SJCRH30 (cell line): Measurements from ENCODE around the gene ETV4. TPM values are rescaled to one million over a fixed set of nuclear protein-coding genes. Genes with fewer than 3 reads are reported as not detected.
A peak's percentile ranks its signal among the peaks of the same experiment; 100 is the strongest.
"Not testable (repeated sequence)": the region's sequence is repeated elsewhere in the genome, so short reads cannot be mapped to it uniquely, and the experiment has no call there.

Experiments used
- DNase-seq, 2 experiments: peaks; one replicate each; pipeline ENCODE4 v3.0.0-alpha.2; 2015 to 2020
- H3K27ac ChIP-seq: fragments of 250-450 bp; sonication (Bioruptor Pico); 2 replicates; pipeline ENCODE4 v1.5.1; 2020; ENCODE audit warnings: mild to moderate bottlenecking, moderate library complexity
- H3K27me3 ChIP-seq: fragments of 250-450 bp; sonication (Bioruptor Pico); 2 replicates; pipeline ENCODE4 v1.5.1; 2020; ENCODE audit warnings: mild to moderate bottlenecking, moderate library complexity
- H3K36me3 ChIP-seq: fragments of 250-450 bp; sonication (Bioruptor Pico); 2 replicates; pipeline ENCODE4 v1.5.1; 2020; ENCODE audit warnings: mild to moderate bottlenecking, moderate library complexity
- H3K4me1 ChIP-seq: fragments of 250-450 bp; sonication (Bioruptor Pico); 2 replicates; pipeline ENCODE4 v1.5.1; 2020; ENCODE audit warnings: mild to moderate bottlenecking, moderate library complexity
- H3K4me3 ChIP-seq: fragments of 250-450 bp; sonication (Bioruptor Pico); 2 replicates; pipeline ENCODE4 v1.5.1; 2020; ENCODE audit warnings: mild to moderate bottlenecking, moderate library complexity
- H3K9me3 ChIP-seq: fragments of 250-450 bp; sonication (Bioruptor Pico); replicated peaks from 2 replicates; pipeline ENCODE4 v1.5.1; 2020; ENCODE audit warnings: mild to moderate bottlenecking, moderate library complexity
- total RNA-seq: library from RNA; depleted of rRNA; stranded (reverse); fragments of >200 nt; shearing (Covaris generic); gene quantifications from 2 replicates; pipeline ENCODE4 v1.2.3, GENCODE V29; 2014; rRNA removed

The ETV4 gene
- total RNA-seq, 1 experiment from 2014 or later, result 70.0 TPM

- peaks cover 68% of the 10 kb centered on the region for H3K36me3 ChIP-seq
- no peak overlapping the region for H3K27ac ChIP-seq
- no peak overlapping the region for H3K4me3 ChIP-seq
- DNase-seq, result no peak
- H3K4me1 ChIP-seq, result no peaks in the 10 kb centered on the region; the same call in 1 of the 2 replicates
- H3K9me3 ChIP-seq, result no peaks in the 10 kb centered on the region
- H3K27me3 ChIP-seq, result no peaks in the 10 kb centered on the region
These were observed 24.8 kb downstream of the ETV4 start for GRCh38 chr17:43521389-43521788.

- peaks cover 79% of the 10 kb centered on the region for H3K36me3 ChIP-seq
- H3K27me3 ChIP-seq, result no peaks in the 10 kb centered on the region
- H3K9me3 ChIP-seq, result no peaks in the 10 kb centered on the region
- no peak overlapping the region for H3K4me3 ChIP-seq
- no peaks in the 10 kb centered on the region for H3K4me1 ChIP-seq
- H3K27ac ChIP-seq, result no peak overlapping the region
- DNase-seq, result no peak
These were observed 28.3 kb downstream of the ETV4 start for GRCh38 chr17:43517615-43518386.

- Histone ChIP-seq H3K4me1 (no peaks in the 10 kb centered on the region), H3K27me3 (no peaks in the 10 kb centered on the region), H3K9me3 (no peaks in the 10 kb centered on the region), H3K36me3 (peaks cover 80% of the 10 kb centered on the region), H3K27ac (no peak overlapping the region), H3K4me3 (no peak overlapping the region)
- DNase-seq, result no peak
These were observed 29.0 kb downstream of the ETV4 start for GRCh38 chr17:43517161-43517560.

DNA sequence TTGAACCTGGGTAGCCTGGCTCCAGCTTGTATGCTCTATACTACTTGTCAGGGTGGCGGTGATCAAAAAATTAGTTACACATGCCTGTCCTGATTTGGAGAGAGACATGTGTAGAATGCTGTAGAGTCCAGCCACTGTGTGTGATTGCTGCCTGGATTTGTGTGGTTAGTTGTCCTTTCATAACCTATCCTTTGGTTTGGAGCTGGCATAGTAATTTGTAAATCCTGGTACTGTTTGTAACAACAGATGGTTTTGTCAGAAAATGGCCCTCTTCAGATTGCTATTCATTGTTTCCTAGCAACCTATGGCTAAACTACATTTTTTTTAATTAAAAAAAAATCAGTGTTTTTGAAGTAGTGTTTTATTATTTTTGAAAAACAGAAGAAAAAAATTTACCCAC is 30.5 kb downstream of the ETV4 start:
- Histone ChIP-seq H3K4me1 (no peaks in the 10 kb centered on the region), H3K9me3 (no peaks in the 10 kb centered on the region), H3K27me3 (no peaks in the 10 kb centered on the region), H3K4me3 (no peak overlapping the region), H3K36me3 (peaks cover 67% of the 10 kb centered on the region), H3K27ac (peak overlapping the region; percentile 16)
- peak in 1 of 2 experiments; percentile 29 for DNase-seq

GRCh38 chr17:43511199-43511598 is 34.9 kb downstream of the ETV4 start:
- not testable (repeated sequence) for H3K27me3 ChIP-seq, H3K9me3 ChIP-seq, H3K4me1 ChIP-seq, DNase-seq, H3K27ac ChIP-seq, H3K4me3 ChIP-seq
- H3K36me3 ChIP-seq, result peaks cover 62% of the 10 kb centered on the region

DNA sequence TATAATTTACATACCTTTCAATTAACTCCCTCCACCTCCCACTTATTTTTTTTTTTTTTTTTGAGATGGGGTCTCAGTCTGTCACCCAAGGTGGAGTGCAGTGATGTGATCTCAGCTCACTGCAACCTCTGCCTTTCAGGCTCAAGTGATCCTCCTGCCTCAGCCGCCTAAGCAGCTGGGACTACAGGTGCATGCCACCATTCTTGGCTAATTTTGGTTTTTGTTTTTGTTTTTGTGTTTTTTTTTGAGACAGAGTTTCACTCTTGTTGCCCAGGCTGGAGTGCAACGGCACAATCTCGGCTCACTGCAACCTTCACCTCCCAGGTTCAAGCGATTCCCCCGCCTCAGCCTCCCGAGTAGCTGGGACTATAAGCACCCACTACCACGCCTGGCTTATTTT is 36.7 kb downstream of the ETV4 start:
- not testable (repeated sequence) for H3K9me3 ChIP-seq, H3K4me1 ChIP-seq, H3K27ac ChIP-seq, H3K4me3 ChIP-seq, DNase-seq, H3K27me3 ChIP-seq
- peaks cover 61% of the 10 kb centered on the region for H3K36me3 ChIP-seq

- H3K36me3 ChIP-seq, result peaks cover 42% of the 10 kb centered on the region
- H3K27ac ChIP-seq, result no peak overlapping the region
- H3K9me3 ChIP-seq, result no peaks in the 10 kb centered on the region
- H3K27me3 ChIP-seq, result no peaks in the 10 kb centered on the region
- H3K4me1 ChIP-seq, result no peaks in the 10 kb centered on the region
- H3K4me3 ChIP-seq, result no peak overlapping the region
- no peak for DNase-seq
These were observed 55.5 kb downstream of the ETV4 start for GRCh38 chr17:43490621-43491020.

- peak; percentile 96 to 99 for DNase-seq
- H3K36me3 ChIP-seq, result no peaks in the 10 kb centered on the region
- H3K27me3 ChIP-seq, result no peaks in the 10 kb centered on the region
- H3K9me3 ChIP-seq, result no peaks in the 10 kb centered on the region
- H3K4me1 ChIP-seq, result peaks cover 6% of the 10 kb centered on the region
- H3K27ac ChIP-seq, result peak within 1 kb of the TSS; percentile 69
- H3K4me3 ChIP-seq, result peak within 1 kb of the TSS; percentile 77
These were observed 62.2 kb downstream of the ETV4 start, which contains the start of gene DHX8 for GRCh38 chr17:43483674-43484551. TSS of gene DHX8 (plus strand) at chr17:43483975. CDS start at chr17:43484038, 63 bp downstream.

GRCh38 chr17:43482103-43483012 is 63.8 kb downstream of the ETV4 start:
- Histone ChIP-seq H3K27ac (no peak overlapping the region), H3K27me3 (no peaks in the 10 kb centered on the region), H3K9me3 (no peaks in the 10 kb centered on the region), H3K36me3 (no peaks in the 10 kb centered on the region), H3K4me1 (peaks cover 6% of the 10 kb centered on the region), H3K4me3 (no peak overlapping the region)
- DNase-seq, result peak in 1 of 2 experiments; percentile 11

DNA sequence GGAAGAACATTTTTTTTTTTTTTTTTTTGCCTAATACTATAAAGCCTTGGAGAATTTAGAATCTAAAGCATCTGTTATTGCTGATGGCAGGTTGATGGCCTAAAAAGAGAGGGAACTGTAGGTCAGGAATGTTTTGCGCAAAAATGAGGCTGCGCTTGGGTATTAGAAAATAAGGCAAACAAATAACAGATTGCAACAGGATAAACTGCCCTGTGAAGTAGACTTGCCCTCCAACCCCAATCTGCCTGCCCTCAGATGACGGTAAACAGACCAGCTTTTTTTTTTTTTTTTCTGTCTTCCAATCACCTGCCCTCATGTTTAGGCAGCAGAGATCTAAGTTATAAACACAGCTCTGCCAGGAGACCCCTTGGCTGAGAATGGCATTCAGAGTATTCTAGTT is 66.2 kb downstream of the ETV4 start:
- Histone ChIP-seq H3K36me3 (no peaks in the 10 kb centered on the region), H3K27ac (no peak overlapping the region), H3K4me1 (peaks cover 3% of the 10 kb centered on the region), H3K4me3 (no peak overlapping the region), H3K27me3 (no peaks in the 10 kb centered on the region), H3K9me3 (no peaks in the 10 kb centered on the region)
- DNase-seq, result no peak

Other genes starting within 250 kb of the ETV4 start
- gene ARL4D, start 147.3 kb downstream of the ETV4 start, total RNA-seq, result 5.3 and 5.4 TPM in 2 replicates
- 54.3 and 56.2 TPM in 2 replicates for gene DHX8, start 62.4 kb downstream of the ETV4 start, total RNA-seq
- gene MEOX1, start 115.6 kb upstream of the ETV4 start, total RNA-seq, result 44.6 and 44.7 TPM in 2 replicates
- gene SOST, start 212.5 kb upstream of the ETV4 start, total RNA-seq, result not detected in 2 replicates
- gene DUSP3, start 232.6 kb upstream of the ETV4 start, total RNA-seq, result 33.9 and 35.5 TPM in 2 replicates
- not detected in 2 replicates for gene CFAP97D1, start 234.1 kb upstream of the ETV4 start, total RNA-seq